Right renal pelvis (tissue), 4 donors: ENCODE results near the gene PDE3B. TPM values are rescaled to one million over a fixed set of nuclear protein-coding genes. Genes with fewer than 3 reads are reported as not detected.
"Not testable (repeated sequence)": the region's sequence is repeated elsewhere in the genome, so short reads cannot be mapped to it uniquely, and the experiment has no call there.

Source experiments
- DNase-seq, 4 donors: peaks; one replicate each; pipeline ENCODE4 v3.0.0-alpha.2; 2013; ENCODE audit warnings: low read depth in 4 of 4, low spot score in 3 of 4, missing footprints in 1 of 4
- polyA plus RNA-seq, 4 donors: library from polyadenylated mRNA; unstranded; fragments of 120-200 nt; gene quantifications; one replicate each; pipeline ENCODE4 v1.2.1, GENCODE V29; 2013; ENCODE audit not compliant: insufficient read length in 4 of 4

The PDE3B gene
- polyA plus RNA-seq, 4 donors: 8.1 to 9.5 (median 8.4) TPM

- DNase-seq: no peak
These were observed 5.0 kb upstream of the PDE3B start for GRCh38 chr11:14638561-14638960.

- no peak for DNase-seq
These were observed 1.8 kb upstream of the PDE3B start for GRCh38 chr11:14641801-14642200.

GRCh38 chr11:14642453-14642852 is 1.2 kb upstream of the PDE3B start:
- DNase-seq: no peak

GRCh38 chr11:14642873-14643696 is 519 bp upstream of the PDE3B start:
- DNase-seq: no peak

- peak in 2 of 4 donors; percentile 14 to 44 for DNase-seq
These were observed 816 bp downstream of the PDE3B start for GRCh38 chr11:14644226-14645014.

GRCh38 chr11:14645015-14645912 is 1.7 kb downstream of the PDE3B start:
- no peak for DNase-seq

- DNase-seq: no peak
These were observed 2.6 kb downstream of the PDE3B start for GRCh38 chr11:14645985-14646900.

GRCh38 chr11:14650064-14650463 is 6.5 kb downstream of the PDE3B start:
- DNase-seq: no peak

GRCh38 chr11:14653090-14653489 is 9.5 kb downstream of the PDE3B start:
- no peak for DNase-seq

GRCh38 chr11:14655435-14655834 is 11.8 kb downstream of the PDE3B start:
- DNase-seq: no peak

- no peak for DNase-seq
These were observed 13.2 kb downstream of the PDE3B start for GRCh38 chr11:14656536-14657457.

- DNase-seq: no peak
These were observed 14.2 kb downstream of the PDE3B start for GRCh38 chr11:14657841-14658240.

- DNase-seq: not testable (repeated sequence)
These were observed 21.3 kb downstream of the PDE3B start for GRCh38 chr11:14664926-14665325.

GRCh38 chr11:14667329-14667728 is 23.7 kb downstream of the PDE3B start:
- DNase-seq: not testable (repeated sequence)

GRCh38 chr11:14668731-14669301 is 25.2 kb downstream of the PDE3B start:
- no peak for DNase-seq

- DNase-seq: no peak
These were observed 25.9 kb downstream of the PDE3B start for GRCh38 chr11:14669499-14669898.

GRCh38 chr11:14669958-14670357 is 26.4 kb downstream of the PDE3B start:
- no peak for DNase-seq

- no peak for DNase-seq
These were observed 29.0 kb downstream of the PDE3B start for GRCh38 chr11:14672635-14673034.
